HEK293T (cell line): ENCODE measurements around the gene ANKRD31.

Experiments used
- BHLHE40 ChIP-seq: fragments of 450-650 bp; IDR thresholded peaks from 2 replicates; pipeline ENCODE4 v1.6.1; 2016; ENCODE audit warnings: mild to moderate bottlenecking, moderate library complexity, borderline replicate concordance
- ELF4 ChIP-seq: fragments of 450-650 bp; IDR thresholded peaks from 2 replicates; pipeline ENCODE4 v1.6.1; 2017; ENCODE audit warnings: antibody characterized with exemption

- TF ChIP-seq ELF4: no peak
- no peak for TF ChIP-seq BHLHE40
These were observed 105.8 kb downstream of the ANKRD31 start for GRCh38 chr5:75130818-75131349.
